Measurements from ENCODE around the gene FRMD8.
A peak's percentile ranks its signal among the peaks of the same experiment; 100 is the strongest.

FRMD8 gene

DNA sequence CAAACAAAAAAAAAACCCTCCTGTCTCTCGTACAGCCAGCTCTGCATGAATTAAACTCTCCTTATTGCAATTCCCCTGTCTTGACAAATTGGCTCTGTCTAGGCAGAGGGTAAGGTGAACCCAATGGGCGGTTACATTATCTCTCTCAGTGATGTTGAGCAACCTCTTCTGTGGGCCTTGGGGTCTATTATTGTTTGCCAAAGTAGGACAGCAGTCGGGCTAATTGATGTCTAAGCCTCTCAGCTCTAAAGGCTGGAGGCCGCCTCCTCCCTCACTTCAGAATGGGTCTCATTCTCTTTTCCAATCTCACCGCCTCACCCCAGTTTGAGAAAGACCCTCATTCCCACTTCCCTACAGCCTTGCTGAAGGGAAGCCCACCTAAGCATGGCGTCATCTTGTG is 2.7 kb upstream of the FRMD8 start:
- no peaks in the 10 kb centered on the region for H3K27me3 ChIP-seq (replicated peaks; ENCODE audit: control insufficient read depth, insufficient read depth, low read length)
- no peak for DNase-seq (ENCODE audit: extremely low read depth, insufficient read length)
- H3K4me3 ChIP-seq (replicated peaks; ENCODE audit: low read depth, low read length) = no peak overlapping the region
- H3K36me3 ChIP-seq (ENCODE audit: control insufficient read depth, insufficient read depth, low read length) = peaks cover 8% of the 10 kb centered on the region
- TF ChIP-seq, protein P1, sequence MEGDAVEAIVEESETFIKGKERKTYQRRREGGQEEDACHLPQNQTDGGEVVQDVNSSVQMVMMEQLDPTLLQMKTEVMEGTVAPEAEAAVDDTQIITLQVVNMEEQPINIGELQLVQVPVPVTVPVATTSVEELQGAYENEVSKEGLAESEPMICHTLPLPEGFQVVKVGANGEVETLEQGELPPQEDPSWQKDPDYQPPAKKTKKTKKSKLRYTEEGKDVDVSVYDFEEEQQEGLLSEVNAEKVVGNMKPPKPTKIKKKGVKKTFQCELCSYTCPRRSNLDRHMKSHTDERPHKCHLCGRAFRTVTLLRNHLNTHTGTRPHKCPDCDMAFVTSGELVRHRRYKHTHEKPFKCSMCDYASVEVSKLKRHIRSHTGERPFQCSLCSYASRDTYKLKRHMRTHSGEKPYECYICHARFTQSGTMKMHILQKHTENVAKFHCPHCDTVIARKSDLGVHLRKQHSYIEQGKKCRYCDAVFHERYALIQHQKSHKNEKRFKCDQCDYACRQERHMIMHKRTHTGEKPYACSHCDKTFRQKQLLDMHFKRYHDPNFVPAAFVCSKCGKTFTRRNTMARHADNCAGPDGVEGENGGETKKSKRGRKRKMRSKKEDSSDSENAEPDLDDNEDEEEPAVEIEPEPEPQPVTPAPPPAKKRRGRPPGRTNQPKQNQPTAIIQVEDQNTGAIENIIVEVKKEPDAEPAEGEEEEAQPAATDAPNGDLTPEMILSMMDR (IDR thresholded peaks at IDR 0.05; ENCODE audit: insufficient read depth, low read length, poor library complexity, severe bottlenecking) = no peak

DNA sequence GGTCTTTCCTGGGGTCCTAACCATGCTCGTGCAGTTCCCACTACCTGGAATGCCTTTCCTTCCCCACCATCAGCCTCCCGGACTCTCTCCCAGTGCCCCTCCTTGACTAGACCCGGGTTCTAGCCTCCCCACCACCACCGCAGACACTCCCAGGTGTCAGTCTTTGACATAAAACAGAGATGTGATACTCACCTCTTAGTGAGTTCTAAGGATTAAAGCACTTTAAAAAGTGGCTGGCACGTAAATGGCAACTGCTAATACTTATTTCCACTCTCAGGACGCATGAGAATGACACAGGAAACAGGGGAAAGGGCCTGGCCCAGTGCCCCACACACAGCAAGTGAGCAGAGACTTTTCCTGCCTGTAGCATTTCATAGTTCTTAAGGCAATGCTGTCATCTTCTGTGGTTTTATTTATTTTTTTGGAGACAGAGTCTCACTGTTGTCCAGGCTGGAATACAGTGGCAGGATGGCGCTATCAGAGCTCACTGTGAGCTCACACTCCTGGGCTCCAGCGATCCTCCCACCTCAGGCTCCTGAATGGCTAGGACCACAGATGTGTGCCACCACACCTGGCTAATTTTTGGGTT is 2.0 kb upstream of the FRMD8 start:
- TF ChIP-seq, protein P1 (IDR thresholded peaks at IDR 0.05; ENCODE audit: insufficient read depth, low read length, poor library complexity, severe bottlenecking) = no peak
- H3K36me3 ChIP-seq (ENCODE audit: control insufficient read depth, insufficient read depth, low read length) = peaks cover 8% of the 10 kb centered on the region; the same call in 1 of the 2 replicates
- no peak overlapping the region for H3K4me3 ChIP-seq (replicated peaks; ENCODE audit: low read depth, low read length)
- no peaks in the 10 kb centered on the region for H3K27me3 ChIP-seq (replicated peaks; ENCODE audit: control insufficient read depth, insufficient read depth, low read length)
- DNase-seq (ENCODE audit: extremely low read depth, insufficient read length) = no peak

DNA sequence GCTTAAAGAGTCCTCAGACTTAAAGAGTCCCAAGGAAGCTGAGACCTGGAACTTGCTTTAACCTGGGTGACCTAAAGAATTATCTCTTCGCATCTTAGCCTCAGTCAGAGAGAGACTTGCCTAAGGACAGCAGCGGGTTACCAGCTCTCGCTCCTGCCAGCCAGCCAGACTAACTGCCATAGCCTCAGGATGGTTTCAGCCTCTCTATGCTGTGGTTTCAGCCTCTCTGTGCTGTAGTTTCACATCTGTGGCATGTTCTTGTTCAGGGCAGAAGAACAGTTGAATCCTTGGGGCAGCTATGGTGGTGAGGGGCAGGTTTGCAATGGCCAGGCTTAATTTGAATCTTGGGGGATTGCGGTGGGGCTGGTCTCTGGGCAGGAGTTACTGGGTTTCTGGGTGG is 2.3 kb downstream of the FRMD8 start:
- no peak for DNase-seq (ENCODE audit: extremely low read depth, insufficient read length)
- Histone ChIP-seq H3K4me3 (replicated peaks; ENCODE audit: low read depth, low read length) (peak overlapping the region; percentile 5), H3K27me3 (replicated peaks; ENCODE audit: control insufficient read depth, insufficient read depth, low read length) (no peaks in the 10 kb centered on the region), H3K36me3 (ENCODE audit: control insufficient read depth, insufficient read depth, low read length) (peaks cover 13% of the 10 kb centered on the region)
- TF ChIP-seq, protein P1 (IDR thresholded peaks at IDR 0.05; ENCODE audit: insufficient read depth, low read length, poor library complexity, severe bottlenecking) = no peak

DNA sequence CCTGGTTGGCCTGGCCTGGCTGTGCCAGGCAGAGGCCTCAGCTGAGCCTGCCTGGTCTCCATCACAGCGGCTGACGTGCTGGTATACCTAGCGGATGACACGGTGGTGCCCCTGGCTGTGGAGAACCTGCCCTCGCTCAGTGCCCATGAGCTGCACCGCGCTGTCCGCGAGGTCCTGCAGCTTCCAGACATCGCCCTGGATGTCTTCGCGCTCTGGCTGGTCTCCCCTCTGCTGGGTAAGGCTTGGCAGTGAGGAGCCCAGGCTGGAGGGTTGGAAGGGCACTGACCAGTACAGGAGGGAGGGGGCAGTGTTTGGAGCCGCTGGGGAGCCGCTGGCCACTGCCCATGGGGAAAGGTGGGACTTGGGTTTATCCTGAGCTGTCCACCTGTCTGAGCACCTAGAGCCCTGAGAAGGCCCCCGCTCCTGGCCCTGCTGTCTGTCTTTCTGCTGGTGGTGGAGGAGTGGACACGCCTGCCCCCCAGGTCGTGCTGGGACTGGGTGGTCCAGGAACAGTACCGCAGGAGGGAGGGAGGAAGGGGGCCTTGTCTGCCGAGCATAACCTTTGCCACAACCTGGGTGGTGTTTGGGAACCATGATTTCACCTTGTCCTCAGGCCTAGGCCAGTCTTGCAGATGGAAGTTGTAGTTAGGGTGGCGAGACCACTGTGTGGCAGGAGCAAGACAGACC is 3.0 kb downstream of the FRMD8 start:
- TF ChIP-seq, protein P1 (IDR thresholded peaks at IDR 0.05; ENCODE audit: insufficient read depth, low read length, poor library complexity, severe bottlenecking) = no peak
- peaks cover 18% of the 10 kb centered on the region for H3K36me3 ChIP-seq (ENCODE audit: control insufficient read depth, insufficient read depth, low read length)
- no peaks in the 10 kb centered on the region for H3K27me3 ChIP-seq (replicated peaks; ENCODE audit: control insufficient read depth, insufficient read depth, low read length)
- peak overlapping the region; percentile 5 for H3K4me3 ChIP-seq (replicated peaks; ENCODE audit: low read depth, low read length)
- DNase-seq (ENCODE audit: extremely low read depth, insufficient read length) = no peak

DNA sequence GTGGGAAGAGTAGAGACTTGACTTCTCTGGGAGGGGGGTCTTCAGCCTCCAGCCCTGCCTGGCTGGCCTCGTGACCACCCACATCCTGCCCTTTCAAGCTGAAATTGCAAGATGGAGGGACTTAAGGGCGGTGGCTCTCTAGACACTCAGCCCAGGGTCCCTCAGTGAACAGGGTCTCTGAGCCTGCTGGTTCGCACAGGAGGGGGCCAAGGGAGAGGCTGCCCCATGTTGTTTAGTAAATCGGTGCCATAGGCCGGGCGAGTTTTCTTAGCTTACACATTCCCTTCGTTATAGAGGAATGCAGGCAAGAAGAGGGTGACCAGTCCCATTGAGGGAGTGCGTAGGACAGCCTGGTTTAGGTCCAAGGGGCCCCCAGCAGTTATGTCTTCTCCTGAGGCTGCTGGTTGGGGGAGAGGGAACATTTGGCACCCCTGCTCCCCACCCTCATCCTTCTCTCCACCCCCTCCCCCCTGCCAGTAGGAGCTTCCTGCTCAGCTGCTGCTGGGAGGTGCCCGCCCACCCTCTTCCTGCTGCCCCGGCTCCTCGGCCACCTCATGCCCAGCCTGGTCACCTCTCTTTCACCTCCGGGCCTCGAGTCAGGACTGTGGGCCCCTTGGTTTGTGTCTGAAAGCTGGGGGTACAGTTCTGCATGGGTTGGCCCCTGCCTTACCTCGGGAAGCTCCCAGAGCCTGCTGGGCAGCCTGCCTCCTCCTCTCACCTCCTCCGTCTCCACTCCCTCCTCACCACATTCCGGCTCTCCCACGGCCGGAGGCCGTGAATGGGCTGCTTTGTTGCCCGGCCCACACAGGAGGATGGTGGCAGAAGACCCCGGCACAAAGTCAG is 3.9 kb downstream of the FRMD8 start:
- TF ChIP-seq, protein P1 (IDR thresholded peaks at IDR 0.05; ENCODE audit: insufficient read depth, low read length, poor library complexity, severe bottlenecking) = no peak
- no peak overlapping the region for H3K4me3 ChIP-seq (replicated peaks; ENCODE audit: low read depth, low read length)
- no peak for DNase-seq (ENCODE audit: extremely low read depth, insufficient read length)
- H3K36me3 ChIP-seq (ENCODE audit: control insufficient read depth, insufficient read depth, low read length) = peaks cover 18% of the 10 kb centered on the region
- no peaks in the 10 kb centered on the region for H3K27me3 ChIP-seq (replicated peaks; ENCODE audit: control insufficient read depth, insufficient read depth, low read length)
